ENCODE data around the gene SCARF2.

The SCARF2 gene

DNA sequence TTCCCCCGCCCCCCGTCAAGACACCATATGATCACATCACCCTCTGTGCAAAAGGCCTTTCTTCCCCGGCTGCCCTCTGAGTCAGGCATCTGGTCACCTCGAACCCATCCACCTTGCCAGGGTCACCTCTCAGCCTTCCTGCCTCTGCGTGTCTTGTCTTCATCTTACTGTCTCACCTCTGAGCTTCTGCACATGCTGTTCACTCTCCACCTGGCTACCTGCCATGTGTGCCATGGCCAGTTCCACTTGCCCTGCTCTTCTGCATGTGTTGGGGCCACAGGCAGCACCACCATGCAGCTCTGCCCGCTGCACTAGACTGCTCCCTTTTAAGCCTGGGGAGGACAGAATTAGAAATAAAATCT, 33.9 kb downstream of the SCARF2 start:
- no peak for DNase-seq (ENCODE audit: low read depth)
- no peak overlapping the region for H3K4me3 ChIP-seq (ENCODE audit: low read length)
- TF ChIP-seq, protein P1, sequence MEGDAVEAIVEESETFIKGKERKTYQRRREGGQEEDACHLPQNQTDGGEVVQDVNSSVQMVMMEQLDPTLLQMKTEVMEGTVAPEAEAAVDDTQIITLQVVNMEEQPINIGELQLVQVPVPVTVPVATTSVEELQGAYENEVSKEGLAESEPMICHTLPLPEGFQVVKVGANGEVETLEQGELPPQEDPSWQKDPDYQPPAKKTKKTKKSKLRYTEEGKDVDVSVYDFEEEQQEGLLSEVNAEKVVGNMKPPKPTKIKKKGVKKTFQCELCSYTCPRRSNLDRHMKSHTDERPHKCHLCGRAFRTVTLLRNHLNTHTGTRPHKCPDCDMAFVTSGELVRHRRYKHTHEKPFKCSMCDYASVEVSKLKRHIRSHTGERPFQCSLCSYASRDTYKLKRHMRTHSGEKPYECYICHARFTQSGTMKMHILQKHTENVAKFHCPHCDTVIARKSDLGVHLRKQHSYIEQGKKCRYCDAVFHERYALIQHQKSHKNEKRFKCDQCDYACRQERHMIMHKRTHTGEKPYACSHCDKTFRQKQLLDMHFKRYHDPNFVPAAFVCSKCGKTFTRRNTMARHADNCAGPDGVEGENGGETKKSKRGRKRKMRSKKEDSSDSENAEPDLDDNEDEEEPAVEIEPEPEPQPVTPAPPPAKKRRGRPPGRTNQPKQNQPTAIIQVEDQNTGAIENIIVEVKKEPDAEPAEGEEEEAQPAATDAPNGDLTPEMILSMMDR (conservative IDR thresholded peaks at IDR 0.05; ENCODE audit: low read depth, low read length): no peak

DNA sequence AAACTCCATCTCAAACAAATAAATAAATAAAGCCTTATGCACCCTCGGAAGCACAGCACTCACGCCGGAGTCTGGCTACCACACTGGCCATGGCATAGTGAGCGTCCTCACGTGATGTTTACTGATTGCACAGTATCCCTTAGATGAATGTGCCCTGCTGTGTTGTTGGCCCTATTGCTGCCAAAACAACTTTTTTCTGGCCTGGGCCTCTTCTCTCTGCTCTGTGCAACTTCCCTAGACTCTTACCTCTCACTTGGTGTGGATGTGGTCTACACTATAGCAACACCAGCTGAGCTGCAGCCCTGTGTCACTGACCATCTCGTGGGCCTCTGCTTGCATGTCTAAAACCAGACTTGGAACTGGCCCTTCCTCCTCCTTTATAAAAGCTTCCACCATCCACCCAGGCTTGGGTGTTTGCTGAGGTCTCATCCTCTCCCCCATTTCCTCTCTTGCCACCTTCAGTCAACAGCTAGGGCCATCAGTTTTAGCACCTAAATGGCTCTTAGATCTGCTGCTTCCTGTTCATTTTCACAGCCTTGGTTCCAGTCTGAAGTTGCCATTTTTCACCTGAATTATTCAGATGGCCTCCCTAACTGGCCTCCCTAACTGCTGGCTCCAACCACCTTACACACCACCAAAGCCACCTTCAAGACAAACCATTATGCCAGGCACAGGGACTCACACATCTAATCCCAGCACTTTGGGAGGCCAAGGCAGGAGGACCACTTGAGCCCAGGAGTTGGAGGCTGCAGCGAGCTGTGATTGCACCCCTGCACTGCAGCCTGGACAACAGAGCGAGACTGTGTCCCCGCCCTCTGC, 34.5 kb downstream of the SCARF2 start:
- H3K4me3 ChIP-seq (ENCODE audit: low read length): no peak overlapping the region
- no peak for DNase-seq (ENCODE audit: low read depth)
- TF ChIP-seq, protein P1 (conservative IDR thresholded peaks at IDR 0.05; ENCODE audit: low read depth, low read length): no peak

DNA sequence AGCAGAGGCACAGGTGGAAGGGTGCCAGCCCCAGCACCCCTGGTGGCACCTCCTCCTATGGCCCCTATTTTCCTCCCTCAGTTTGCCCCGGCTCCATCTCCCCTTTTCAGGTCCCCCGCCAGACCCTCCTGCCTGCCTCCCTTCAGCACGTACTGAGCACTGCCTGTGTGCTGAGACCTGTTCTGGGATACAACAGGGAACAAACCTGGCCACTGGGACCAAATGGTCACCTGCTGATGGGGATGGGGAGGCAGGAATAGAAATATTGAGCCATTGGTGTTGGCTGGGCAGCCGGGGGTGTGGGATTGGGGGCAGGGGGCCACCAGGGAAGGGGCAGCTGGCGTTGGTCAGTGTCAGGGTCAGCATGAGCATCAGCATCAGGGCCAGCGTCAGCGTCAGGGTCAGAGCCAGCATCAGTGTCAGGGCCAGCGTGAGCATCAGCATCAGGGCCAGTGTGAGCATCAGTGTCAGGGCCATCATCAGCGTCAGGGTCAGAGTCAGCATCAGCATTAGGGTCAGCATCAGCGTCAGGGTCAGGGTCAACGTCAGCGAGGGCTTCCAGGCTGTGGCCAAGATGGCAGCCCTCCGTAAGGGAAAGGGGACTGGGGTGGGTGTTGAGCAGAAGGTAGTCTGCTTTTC, 36.1 kb downstream of the SCARF2 start:
- TF ChIP-seq, protein P1 (conservative IDR thresholded peaks at IDR 0.05; ENCODE audit: low read depth, low read length): no peak
- DNase-seq (ENCODE audit: low read depth): no peak
- no peak overlapping the region for H3K4me3 ChIP-seq (ENCODE audit: low read length)

DNA sequence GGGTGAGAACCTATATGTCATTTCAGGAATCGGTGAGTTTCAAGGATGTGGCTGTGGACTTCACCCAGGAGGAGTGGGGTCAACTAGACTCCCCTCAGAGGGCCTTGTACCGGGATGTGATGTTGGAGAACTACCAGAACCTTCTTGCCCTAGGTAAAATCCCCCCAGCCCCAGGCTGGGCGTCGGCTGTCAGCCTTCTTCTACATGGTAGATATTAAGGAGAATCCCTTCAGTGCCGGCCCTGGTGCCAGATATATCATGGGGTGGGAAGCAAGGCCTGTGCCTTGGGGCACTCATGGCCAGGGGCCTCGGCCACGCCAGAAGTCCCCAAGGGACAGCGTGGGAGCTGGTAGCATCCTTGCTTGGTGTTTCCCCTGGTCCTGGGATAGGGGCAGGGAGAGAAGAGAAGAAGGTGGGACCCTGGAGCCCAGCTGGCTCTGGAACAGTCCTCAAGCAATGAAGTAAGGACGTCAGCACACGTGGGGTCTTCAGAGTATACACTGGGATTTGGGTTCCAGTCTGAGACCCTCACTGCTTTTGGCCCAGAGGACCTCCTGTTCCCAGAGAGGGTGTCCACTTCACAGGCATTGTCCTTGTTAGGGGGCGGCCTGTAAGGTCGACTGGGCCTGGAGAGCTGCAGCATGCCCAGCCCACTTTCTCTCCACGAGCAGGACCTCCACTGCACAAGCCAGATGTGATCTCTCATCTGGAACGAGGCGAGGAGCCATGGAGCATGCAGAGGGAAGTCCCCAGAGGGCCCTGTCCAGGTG, 36.8 kb downstream of the SCARF2 start:
- DNase-seq (ENCODE audit: low read depth): no peak
- TF ChIP-seq, protein P1 (conservative IDR thresholded peaks at IDR 0.05; ENCODE audit: low read depth, low read length): no peak
- H3K4me3 ChIP-seq (ENCODE audit: low read length): no peak overlapping the region

DNA sequence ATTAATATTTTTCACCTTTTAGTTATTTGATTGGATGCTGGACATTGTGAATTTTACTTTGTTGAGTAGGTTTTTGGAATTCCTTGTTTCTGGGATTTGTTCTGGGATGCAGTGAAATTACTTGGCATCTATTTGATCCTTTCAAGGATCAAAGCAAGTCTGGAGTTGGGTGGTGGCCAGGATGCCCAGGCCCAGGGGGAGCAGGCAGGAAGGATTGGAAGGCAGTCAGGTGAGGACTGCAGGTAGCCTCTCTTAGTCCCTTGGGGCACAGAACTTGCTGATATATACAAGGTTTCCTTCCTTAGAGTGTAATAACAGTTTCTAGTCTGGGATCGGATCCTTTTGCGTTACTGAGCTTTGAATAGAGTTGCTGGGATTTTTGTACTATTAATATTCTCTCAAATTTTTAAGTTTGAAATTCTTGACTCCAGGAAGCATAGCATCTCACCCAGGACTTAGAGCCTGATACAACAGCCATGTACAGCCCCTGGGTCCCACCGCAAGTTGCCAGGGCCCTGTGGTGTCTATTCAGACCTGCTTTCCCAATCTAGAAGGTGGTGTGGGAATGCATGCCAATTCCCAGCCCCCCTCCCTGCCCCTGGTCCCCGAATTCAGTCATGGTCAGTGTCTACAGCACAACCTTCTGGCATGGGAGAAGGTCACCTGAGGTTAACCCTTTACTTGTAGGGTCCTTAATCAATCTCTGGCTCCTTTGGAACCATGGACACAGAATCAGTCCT, 37.6 kb downstream of the SCARF2 start:
- no peak overlapping the region for H3K4me3 ChIP-seq (ENCODE audit: low read length)
- TF ChIP-seq, protein P1 (conservative IDR thresholded peaks at IDR 0.05; ENCODE audit: low read depth, low read length): no peak
- no peak for DNase-seq (ENCODE audit: low read depth)

DNA sequence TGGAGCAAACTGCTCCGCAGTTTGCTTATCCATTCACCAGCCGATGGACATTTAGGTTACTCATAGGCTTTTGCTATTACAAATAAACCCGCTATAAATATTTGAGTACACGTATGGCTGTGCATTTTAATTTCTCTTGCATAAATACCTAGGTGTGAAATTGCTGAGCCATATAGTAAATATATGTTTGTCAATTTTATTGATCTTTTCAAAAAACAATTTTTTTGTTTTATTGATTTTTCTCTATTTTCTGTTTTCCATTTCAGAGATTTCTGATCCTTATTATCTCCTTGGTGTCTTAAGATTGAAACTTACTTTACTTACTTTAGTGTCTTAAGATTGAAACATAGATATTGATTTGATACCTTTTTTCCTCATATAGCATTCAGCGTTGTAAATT, 39.2 kb downstream of the SCARF2 start:
- H3K4me3 ChIP-seq (ENCODE audit: low read length): no peak overlapping the region
- no peak for DNase-seq (ENCODE audit: low read depth)
- TF ChIP-seq, protein P1 (conservative IDR thresholded peaks at IDR 0.05; ENCODE audit: low read depth, low read length): no peak

All from retinal pigment epithelial cell (primary cell).